ENCODE measurements around the gene KCTD7.
A peak's percentile ranks its signal among the peaks of the same experiment; 100 is the strongest.
"Not testable (repeated sequence)": the region's sequence is repeated elsewhere in the genome, so short reads cannot be mapped to it uniquely, and the experiment has no call there.

The KCTD7 gene

GRCh38 chr7:66609176-66609575 is 19.5 kb upstream of the KCTD7 start:
- Histone ChIP-seq H3K18ac (ENCODE audit: low read length) (no peak overlapping the region), H4K5ac (ENCODE audit: low read length) (no peak overlapping the region), H3K4me3 (ENCODE audit: low read length) (no peak overlapping the region), H2BK15ac (replicated peaks; ENCODE audit: low read depth) (no peak overlapping the region), H3K9ac (ENCODE audit: low read length) (no peak overlapping the region), H3K4me2 (ENCODE audit: low read length) (no peak overlapping the region), H2BK120ac (ENCODE audit: low read depth, low read length) (no peak overlapping the region), H2BK5ac (ENCODE audit: low read length) (no peak overlapping the region), H4K8ac (ENCODE audit: low read depth, low read length) (no peak overlapping the region), H3K27me3 (ENCODE audit: insufficient read depth, low read length, poor library complexity) (no peaks in the 10 kb centered on the region), H3K4ac (ENCODE audit: low read depth, low read length) (no peak overlapping the region), H3K23ac (ENCODE audit: low read length) (no peak overlapping the region), H3K79me1 (ENCODE audit: low read length) (no peaks in the 10 kb centered on the region), H3K79me2 (ENCODE audit: control insufficient read depth, insufficient read depth, low read length) (no peaks in the 10 kb centered on the region), H2AK5ac (ENCODE audit: low read length) (no peak overlapping the region), H3K56ac (ENCODE audit: low read length) (no peak overlapping the region), H3K27ac (ENCODE audit: low read depth, low read length) (no peak overlapping the region), H3K36me3 (ENCODE audit: control insufficient read depth, insufficient read depth, low read length) (no peaks in the 10 kb centered on the region), H3K4me1 (ENCODE audit: control insufficient read depth, low read depth, low read length) (no peaks in the 10 kb centered on the region)
- DNase-seq = no peak
- no CpG with 5 or more reads among the region's 3 CpGs for whole genome bisulfite sequencing (ENCODE audit: extremely low coverage, insufficient coverage, low lambda C conversion rate)

- not testable (repeated sequence) for H3K56ac ChIP-seq (ENCODE audit: low read length); H3K79me1 ChIP-seq (ENCODE audit: low read length); H3K23ac ChIP-seq (ENCODE audit: low read length); H3K79me2 ChIP-seq (ENCODE audit: control insufficient read depth, insufficient read depth, low read length); H4K8ac ChIP-seq (ENCODE audit: low read depth, low read length); DNase-seq; H3K4ac ChIP-seq (ENCODE audit: low read depth, low read length); H2AK5ac ChIP-seq (ENCODE audit: low read length); H3K27me3 ChIP-seq (ENCODE audit: insufficient read depth, low read length, poor library complexity); H2BK5ac ChIP-seq (ENCODE audit: low read length); H3K18ac ChIP-seq (ENCODE audit: low read length); H3K9ac ChIP-seq (ENCODE audit: low read length); H3K36me3 ChIP-seq (ENCODE audit: control insufficient read depth, insufficient read depth, low read length); H3K4me1 ChIP-seq (ENCODE audit: control insufficient read depth, low read depth, low read length); H4K5ac ChIP-seq (ENCODE audit: low read length); H3K4me2 ChIP-seq (ENCODE audit: low read length); H3K4me3 ChIP-seq (ENCODE audit: low read length); H3K27ac ChIP-seq (ENCODE audit: low read depth, low read length); H2BK120ac ChIP-seq (ENCODE audit: low read depth, low read length); H2BK15ac ChIP-seq (replicated peaks; ENCODE audit: low read depth)
- no CpG with 5 or more reads among the region's 33 CpGs for WGBS (ENCODE audit: extremely low coverage, insufficient coverage, low lambda C conversion rate)
Observed at GRCh38 chr7:66614596-66614995, 14.1 kb upstream of the KCTD7 start.

- Histone ChIP-seq H3K56ac (ENCODE audit: low read length) (no peak overlapping the region), H3K4me1 (ENCODE audit: control insufficient read depth, low read depth, low read length) (peaks cover 5% of the 10 kb centered on the region), H2BK120ac (ENCODE audit: low read depth, low read length) (no peak overlapping the region), H3K9ac (ENCODE audit: low read length) (no peak overlapping the region), H3K79me2 (ENCODE audit: control insufficient read depth, insufficient read depth, low read length) (no peaks in the 10 kb centered on the region), H2BK5ac (ENCODE audit: low read length) (no peak overlapping the region), H3K27ac (ENCODE audit: low read depth, low read length) (no peak overlapping the region), H2AK5ac (ENCODE audit: low read length) (no peak overlapping the region), H3K36me3 (ENCODE audit: control insufficient read depth, insufficient read depth, low read length) (no peaks in the 10 kb centered on the region), H2BK15ac (replicated peaks; ENCODE audit: low read depth) (no peak overlapping the region), H3K79me1 (ENCODE audit: low read length) (no peaks in the 10 kb centered on the region), H4K8ac (ENCODE audit: low read depth, low read length) (no peak overlapping the region), H3K27me3 (ENCODE audit: insufficient read depth, low read length, poor library complexity) (no peaks in the 10 kb centered on the region), H3K4ac (ENCODE audit: low read depth, low read length) (no peak overlapping the region), H3K4me2 (ENCODE audit: low read length) (no peak overlapping the region), H3K23ac (ENCODE audit: low read length) (no peak overlapping the region), H3K4me3 (ENCODE audit: low read length) (no peak overlapping the region), H4K5ac (ENCODE audit: low read length) (no peak overlapping the region), H3K18ac (ENCODE audit: low read length) (no peak overlapping the region)
- WGBS (ENCODE audit: extremely low coverage, insufficient coverage, low lambda C conversion rate) = no CpG with 5 or more reads among the region's 1 CpG
- DNase-seq = no peak
Observed at GRCh38 chr7:66615699-66616098, 13.0 kb upstream of the KCTD7 start.

- no peak overlapping the region for H2AK5ac ChIP-seq (ENCODE audit: low read length)
- no peak overlapping the region for H3K4me2 ChIP-seq (ENCODE audit: low read length)
- H4K5ac ChIP-seq (ENCODE audit: low read length) = no peak overlapping the region
- H3K4ac ChIP-seq (ENCODE audit: low read depth, low read length) = no peak overlapping the region
- no peak overlapping the region for H2BK5ac ChIP-seq (ENCODE audit: low read length)
- no peak overlapping the region for H3K23ac ChIP-seq (ENCODE audit: low read length)
- no peak overlapping the region for H3K18ac ChIP-seq (ENCODE audit: low read length)
- H3K27ac ChIP-seq (ENCODE audit: low read depth, low read length) = no peak overlapping the region
- H3K79me2 ChIP-seq (ENCODE audit: control insufficient read depth, insufficient read depth, low read length) = no peaks in the 10 kb centered on the region
- no peak for DNase-seq
- peak overlapping the region; percentile 29 for H2BK120ac ChIP-seq (ENCODE audit: low read depth, low read length)
- no peak overlapping the region for H3K9ac ChIP-seq (ENCODE audit: low read length)
- WGBS (ENCODE audit: extremely low coverage, insufficient coverage, low lambda C conversion rate) = no CpG with 5 or more reads among the region's 8 CpGs
- no peaks in the 10 kb centered on the region for H3K79me1 ChIP-seq (ENCODE audit: low read length)
- no peak overlapping the region for H3K4me3 ChIP-seq (ENCODE audit: low read length)
- H4K8ac ChIP-seq (ENCODE audit: low read depth, low read length) = no peak overlapping the region
- H3K27me3 ChIP-seq (ENCODE audit: insufficient read depth, low read length, poor library complexity) = no peaks in the 10 kb centered on the region
- peaks cover 5% of the 10 kb centered on the region for H3K4me1 ChIP-seq (ENCODE audit: control insufficient read depth, low read depth, low read length)
- peak overlapping the region; percentile 30 for H3K56ac ChIP-seq (ENCODE audit: low read length)
- no peak overlapping the region for H2BK15ac ChIP-seq (replicated peaks; ENCODE audit: low read depth)
- H3K36me3 ChIP-seq (ENCODE audit: control insufficient read depth, insufficient read depth, low read length) = no peaks in the 10 kb centered on the region
Observed at GRCh38 chr7:66617295-66617694, 11.4 kb upstream of the KCTD7 start.

GRCh38 chr7:66619341-66619948 is 9.2 kb upstream of the KCTD7 start:
- not testable (repeated sequence) for H4K8ac ChIP-seq (ENCODE audit: low read depth, low read length); H3K4me1 ChIP-seq (ENCODE audit: control insufficient read depth, low read depth, low read length)
- H3K27ac ChIP-seq (ENCODE audit: low read depth, low read length) = peak overlapping the region; percentile 67

GRCh38 chr7:66626331-66626934 is 2.2 kb upstream of the KCTD7 start:
- H3K4me3 ChIP-seq (ENCODE audit: low read length) = no peak overlapping the region
- no peak overlapping the region for H2BK15ac ChIP-seq (replicated peaks; ENCODE audit: low read depth)
- no CpG with 5 or more reads among the region's 3 CpGs for WGBS (ENCODE audit: extremely low coverage, insufficient coverage, low lambda C conversion rate)
- H3K4me2 ChIP-seq (ENCODE audit: low read length) = no peak overlapping the region
- no peaks in the 10 kb centered on the region for H3K27me3 ChIP-seq (ENCODE audit: insufficient read depth, low read length, poor library complexity)
- no peak overlapping the region for H3K23ac ChIP-seq (ENCODE audit: low read length)
- no peaks in the 10 kb centered on the region for H3K36me3 ChIP-seq (ENCODE audit: control insufficient read depth, insufficient read depth, low read length)
- no peak overlapping the region for H2BK120ac ChIP-seq (ENCODE audit: low read depth, low read length)
- no peaks in the 10 kb centered on the region for H3K4me1 ChIP-seq (ENCODE audit: control insufficient read depth, low read depth, low read length)
- no peak overlapping the region for H4K5ac ChIP-seq (ENCODE audit: low read length)
- peaks cover 10% of the 10 kb centered on the region for H3K79me1 ChIP-seq (ENCODE audit: low read length)
- H4K8ac ChIP-seq (ENCODE audit: low read depth, low read length) = no peak overlapping the region
- H2BK5ac ChIP-seq (ENCODE audit: low read length) = no peak overlapping the region
- peak; percentile 61 for DNase-seq
- no peak overlapping the region for H3K9ac ChIP-seq (ENCODE audit: low read length)
- H3K56ac ChIP-seq (ENCODE audit: low read length) = no peak overlapping the region
- H2AK5ac ChIP-seq (ENCODE audit: low read length) = no peak overlapping the region
- peaks cover 6% of the 10 kb centered on the region for H3K79me2 ChIP-seq (ENCODE audit: control insufficient read depth, insufficient read depth, low read length)
- H3K4ac ChIP-seq (ENCODE audit: low read depth, low read length) = no peak overlapping the region
- H3K27ac ChIP-seq (ENCODE audit: low read depth, low read length) = no peak overlapping the region
- no peak overlapping the region for H3K18ac ChIP-seq (ENCODE audit: low read length)

More at GRCh38 chr7:66619341-66619948, 9.2 kb upstream of the KCTD7 start:
- Histone ChIP-seq H3K56ac (ENCODE audit: low read length) (peak overlapping the region; percentile 60), H2BK5ac (ENCODE audit: low read length) (peak overlapping the region; percentile 30)
- H2AK5ac ChIP-seq (ENCODE audit: low read length); H3K4ac ChIP-seq (ENCODE audit: low read depth, low read length); H4K5ac ChIP-seq (ENCODE audit: low read length); H3K18ac ChIP-seq (ENCODE audit: low read length); H3K79me2 ChIP-seq (ENCODE audit: control insufficient read depth, insufficient read depth, low read length); H3K36me3 ChIP-seq (ENCODE audit: control insufficient read depth, insufficient read depth, low read length); H3K27me3 ChIP-seq (ENCODE audit: insufficient read depth, low read length, poor library complexity); H3K4me3 ChIP-seq (ENCODE audit: low read length); H3K4me2 ChIP-seq (ENCODE audit: low read length); H3K9ac ChIP-seq (ENCODE audit: low read length); H3K23ac ChIP-seq (ENCODE audit: low read length); H3K79me1 ChIP-seq (ENCODE audit: low read length); H2BK120ac ChIP-seq (ENCODE audit: low read depth, low read length); H2BK15ac ChIP-seq (replicated peaks; ENCODE audit: low read depth): not testable (repeated sequence)
- DNase-seq = peak; percentile 94
- WGBS (ENCODE audit: extremely low coverage, insufficient coverage, low lambda C conversion rate) = no CpG with 5 or more reads among the region's 4 CpGs
